Skeletal muscle satellite cell (primary cell): Measurements from ENCODE around the gene C10orf67.

ENCODE experiments used
- H3K27me3 ChIP-seq: 2 replicates; pipeline ENCODE4 v1.7.0; 2013; ENCODE audit warnings: low read length; ENCODE audit not compliant: control insufficient read depth, insufficient read depth
- H3K36me3 ChIP-seq: 2 replicates; pipeline ENCODE4 v1.7.0; 2013; ENCODE audit warnings: mild to moderate bottlenecking, control low read depth, low read length; ENCODE audit not compliant: insufficient read depth
- H3K4me1 ChIP-seq: 2 replicates; pipeline ENCODE4 v1.7.0; 2013; ENCODE audit warnings: low read length; ENCODE audit not compliant: control insufficient read depth, insufficient read depth
- H3K4me2 ChIP-seq: 2 replicates; pipeline ENCODE4 v1.7.0; 2013; ENCODE audit warnings: mild to moderate bottlenecking, low read length
- H3K4me3 ChIP-seq: 2 replicates; pipeline ENCODE4 v1.7.0; 2013; ENCODE audit warnings: low read length
- H3K9ac ChIP-seq: 2 replicates; pipeline ENCODE4 v1.7.0; 2013; ENCODE audit warnings: mild to moderate bottlenecking, low read depth, low read length, moderate library complexity
- H3K9me3 ChIP-seq: replicated peaks from 2 replicates; pipeline ENCODE4 v1.7.0; 2013; ENCODE audit warnings: mild to moderate bottlenecking, control low read depth, low read length

Gene C10orf67

DNA sequence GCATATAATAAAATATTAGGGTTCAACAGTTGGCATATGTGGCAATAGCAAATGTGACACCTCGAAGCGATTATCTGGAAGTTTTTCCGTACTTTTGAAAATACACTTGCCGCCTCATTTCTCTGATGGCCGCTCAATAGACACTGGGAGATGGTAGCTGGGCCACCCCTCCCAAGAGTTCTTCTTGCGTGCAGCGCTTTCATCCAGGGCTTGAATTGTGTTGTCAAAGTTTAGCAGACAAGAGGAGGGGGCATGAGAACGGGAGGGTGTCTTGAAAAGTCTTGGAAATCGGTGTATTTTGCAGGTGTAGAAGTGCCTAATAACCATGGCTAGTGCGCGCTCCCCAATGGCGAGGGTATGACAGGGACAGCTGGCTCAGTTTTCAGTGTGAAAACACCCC is 144.0 kb downstream of the C10orf67 start:
- Histone ChIP-seq H3K27me3 (peaks cover 93% of the 10 kb centered on the region), H3K36me3 (no peaks in the 10 kb centered on the region)

DNA sequence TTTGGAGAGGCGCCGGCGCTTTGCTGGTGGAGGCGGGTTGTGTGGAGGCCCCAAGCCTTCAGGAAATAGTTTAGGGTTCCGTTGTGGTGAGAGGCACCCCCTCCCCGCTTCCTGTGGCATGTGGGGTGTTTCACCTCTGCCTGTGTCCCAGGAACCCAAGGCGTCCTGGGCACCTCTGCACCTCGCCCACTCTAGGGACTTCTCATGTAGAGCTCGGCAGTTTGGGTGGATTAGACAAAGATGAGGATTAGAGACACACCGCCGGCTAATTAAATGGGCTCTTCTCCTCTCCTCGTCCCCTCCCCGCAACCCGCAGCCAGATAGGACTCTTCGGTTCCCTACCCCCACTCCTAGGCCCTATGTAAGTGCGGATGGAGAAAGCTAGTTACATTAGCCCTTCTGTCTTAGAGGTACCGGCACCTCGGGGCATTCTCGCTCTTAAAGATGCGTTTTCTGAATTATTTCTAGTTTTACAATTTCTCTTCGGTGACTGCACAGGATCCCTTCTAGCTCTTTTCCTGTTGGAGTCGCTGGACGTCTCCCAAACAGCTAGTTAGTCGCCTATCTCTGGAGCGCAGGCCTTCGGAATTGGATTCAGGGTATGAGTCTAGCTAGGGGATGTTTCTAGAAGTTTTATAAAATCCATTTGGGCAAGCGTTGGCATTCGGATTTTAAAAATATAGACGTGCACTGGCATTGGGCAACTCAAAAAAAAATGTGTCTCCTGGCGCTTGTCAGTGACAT is 144.7 kb downstream of the C10orf67 start:
- Histone ChIP-seq H3K4me2 (no peak overlapping the region), H3K9me3 (no peaks in the 10 kb centered on the region), H3K9ac (no peak overlapping the region), H3K4me1 (no peaks in the 10 kb centered on the region), H3K4me3 (no peak overlapping the region), H3K36me3 (no peaks in the 10 kb centered on the region), H3K27me3 (peaks cover 97% of the 10 kb centered on the region)

More for the DNA sequence above, 144.0 kb downstream of the C10orf67 start:
- H3K4me2 ChIP-seq = no peak overlapping the region
- no peak overlapping the region for H3K9ac ChIP-seq
- no peak overlapping the region for H3K4me3 ChIP-seq
- no peaks in the 10 kb centered on the region for H3K9me3 ChIP-seq
- no peaks in the 10 kb centered on the region for H3K4me1 ChIP-seq

DNA sequence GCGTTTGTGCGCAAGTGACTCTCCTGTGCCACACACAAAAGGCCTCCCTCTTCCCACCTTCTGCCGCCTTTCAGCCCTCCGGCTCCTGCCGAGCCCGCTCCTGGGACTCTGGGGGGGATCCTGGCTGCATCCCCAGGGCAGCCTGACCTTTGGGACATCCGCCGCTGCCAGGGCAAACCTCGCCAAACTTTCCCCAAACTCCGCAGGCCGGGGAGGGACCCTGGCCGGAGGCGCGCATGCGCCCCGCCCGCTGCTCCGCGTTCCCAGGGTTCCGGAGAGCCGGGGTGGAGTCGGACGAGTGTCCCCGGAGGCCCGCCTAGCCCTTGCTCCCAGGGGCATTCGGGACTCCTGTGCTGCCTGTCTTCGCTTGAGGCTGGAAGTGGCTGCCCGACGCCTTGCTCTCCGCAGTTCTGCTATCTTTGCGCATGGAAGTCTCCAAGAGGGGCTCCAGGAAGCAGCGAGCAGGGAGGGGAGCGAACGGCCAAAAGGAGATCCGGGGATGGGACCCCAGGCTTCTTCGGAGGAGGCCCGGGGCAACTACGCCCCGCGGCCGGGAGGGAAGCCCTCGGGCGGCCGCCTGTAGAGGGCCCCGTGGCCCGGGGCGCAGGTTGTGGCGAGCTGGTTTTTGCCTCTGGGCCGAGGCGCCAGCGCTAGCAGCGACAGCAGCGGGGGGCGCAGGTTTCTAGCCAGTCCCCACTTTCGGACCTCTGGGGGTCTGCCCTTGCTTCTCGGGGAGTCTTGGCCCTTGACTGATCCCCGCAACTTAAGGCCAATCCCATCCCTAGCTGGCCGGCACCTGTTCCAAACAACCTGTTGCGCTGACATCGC is 145.4 kb downstream of the C10orf67 start:
- Histone ChIP-seq H3K4me1 (no peaks in the 10 kb centered on the region), H3K27me3 (peaks cover 97% of the 10 kb centered on the region), H3K36me3 (no peaks in the 10 kb centered on the region)

DNA sequence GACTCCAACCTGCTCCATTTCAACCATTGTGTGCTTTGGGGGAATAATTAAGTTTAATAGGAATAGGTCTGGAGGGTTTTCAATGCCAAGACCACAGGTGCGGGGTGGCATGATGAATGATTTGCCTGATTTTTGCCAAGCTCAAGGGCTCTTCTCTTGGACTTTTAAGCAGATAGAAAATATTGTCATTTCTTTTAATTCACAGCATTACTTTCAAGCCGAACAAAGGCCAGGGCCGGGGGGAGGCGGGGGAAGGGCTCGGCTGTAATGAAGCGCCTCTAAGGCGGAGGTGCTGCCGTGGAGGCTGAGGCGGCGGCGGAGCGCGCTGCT is 146.0 kb downstream of the C10orf67 start:
- Histone ChIP-seq H3K4me1 (no peaks in the 10 kb centered on the region), H3K27me3 (peaks cover 97% of the 10 kb centered on the region)

More for the DNA sequence above, 145.4 kb downstream of the C10orf67 start:
- Histone ChIP-seq H3K9me3 (no peaks in the 10 kb centered on the region), H3K4me3 (no peak overlapping the region), H3K9ac (no peak overlapping the region), H3K4me2 (no peak overlapping the region)

DNA sequence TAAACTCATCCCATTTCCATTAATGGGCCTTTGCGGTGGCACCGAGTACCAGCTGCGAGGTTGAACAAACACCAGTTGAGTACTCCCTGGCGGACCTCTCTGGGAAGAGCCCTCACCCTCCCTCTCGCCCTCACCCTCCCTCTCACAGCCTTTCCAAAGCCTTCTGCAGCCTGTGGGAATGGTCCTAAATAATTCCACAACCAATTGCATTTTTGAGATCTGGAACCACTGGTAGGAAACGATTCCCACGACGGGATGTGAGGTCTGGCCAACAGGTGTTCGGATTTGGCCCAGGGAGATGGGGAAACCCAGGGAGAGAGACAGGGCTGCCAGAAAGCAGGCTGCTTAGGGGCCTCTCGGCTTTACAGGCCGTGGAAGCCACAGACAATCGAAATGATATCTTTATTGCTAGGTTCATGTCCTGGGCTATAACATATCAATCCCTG is 147.2 kb downstream of the C10orf67 start:
- H3K9me3 ChIP-seq = no peaks in the 10 kb centered on the region
- H3K27me3 ChIP-seq = peaks cover 93% of the 10 kb centered on the region
- H3K4me1 ChIP-seq = no peaks in the 10 kb centered on the region
- no peak overlapping the region for H3K4me2 ChIP-seq
- H3K9ac ChIP-seq = no peak overlapping the region
- no peak overlapping the region for H3K4me3 ChIP-seq
- H3K36me3 ChIP-seq = no peaks in the 10 kb centered on the region

More for the DNA sequence above, 146.0 kb downstream of the C10orf67 start:
- Histone ChIP-seq H3K4me3 (no peak overlapping the region), H3K36me3 (no peaks in the 10 kb centered on the region), H3K9ac (no peak overlapping the region), H3K9me3 (no peaks in the 10 kb centered on the region), H3K4me2 (no peak overlapping the region)

DNA sequence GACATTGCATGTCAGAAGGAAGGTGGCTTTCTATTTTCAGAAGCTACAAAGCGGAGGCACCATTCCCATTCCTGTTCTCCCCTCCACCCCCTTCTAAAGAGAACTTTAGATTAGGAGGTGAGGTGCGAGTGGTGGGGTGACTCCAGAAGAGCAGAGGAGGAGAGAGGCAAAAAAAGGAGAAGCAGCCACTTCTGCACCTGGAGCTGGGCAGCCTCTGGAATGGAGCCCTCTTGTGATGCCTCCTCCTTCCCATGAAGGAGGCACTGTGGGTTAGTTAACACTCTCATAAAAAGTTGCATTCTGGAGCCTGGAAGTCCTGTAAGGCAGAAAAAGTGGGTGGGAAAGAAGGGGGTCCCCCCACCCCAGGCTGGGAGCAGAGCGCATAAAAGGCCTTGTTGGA is 147.7 kb downstream of the C10orf67 start:
- Histone ChIP-seq H3K27me3 (peaks cover 91% of the 10 kb centered on the region), H3K4me2 (no peak overlapping the region), H3K9me3 (no peaks in the 10 kb centered on the region), H3K9ac (no peak overlapping the region), H3K36me3 (no peaks in the 10 kb centered on the region), H3K4me3 (no peak overlapping the region), H3K4me1 (no peaks in the 10 kb centered on the region)

DNA sequence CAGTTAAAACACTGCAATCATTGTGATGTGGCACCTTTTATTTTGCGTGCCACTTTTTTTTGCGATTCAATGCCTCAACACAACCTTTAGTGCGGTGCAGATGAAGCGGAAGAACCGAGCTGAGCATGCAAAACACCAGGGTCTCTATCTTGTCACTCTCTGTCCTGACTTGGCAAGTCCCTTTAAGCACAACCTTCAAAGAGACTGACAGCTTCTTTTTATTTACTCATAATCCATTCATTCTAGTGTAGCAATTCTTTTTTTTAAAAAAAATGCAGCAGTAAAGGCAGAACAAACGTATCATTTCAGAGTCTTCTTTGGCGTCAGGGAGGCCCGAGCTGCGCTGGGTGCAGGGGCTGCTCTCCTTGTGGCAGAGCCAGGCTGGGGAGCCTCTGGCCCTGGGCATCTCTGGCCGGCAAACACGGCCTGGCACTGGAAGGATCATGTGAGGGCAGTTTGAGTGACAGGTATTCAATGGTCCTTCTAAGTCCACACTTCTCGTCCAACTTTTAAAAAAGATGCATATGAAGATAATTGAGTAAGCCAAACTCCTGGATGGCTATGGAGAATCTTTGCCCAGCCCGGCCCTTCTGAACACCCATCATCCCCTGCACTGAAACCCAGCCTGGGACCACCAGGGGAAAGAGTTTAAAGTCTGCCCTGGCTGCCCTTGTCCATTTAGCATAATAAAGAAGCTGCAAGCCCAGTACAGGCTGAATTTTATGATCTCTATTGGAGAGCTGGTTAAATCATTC is 148.6 kb downstream of the C10orf67 start:
- Histone ChIP-seq H3K4me3 (no peak overlapping the region), H3K9me3 (no peaks in the 10 kb centered on the region), H3K4me1 (no peaks in the 10 kb centered on the region), H3K9ac (no peak overlapping the region), H3K36me3 (no peaks in the 10 kb centered on the region), H3K27me3 (peaks cover 93% of the 10 kb centered on the region), H3K4me2 (no peak overlapping the region)

DNA sequence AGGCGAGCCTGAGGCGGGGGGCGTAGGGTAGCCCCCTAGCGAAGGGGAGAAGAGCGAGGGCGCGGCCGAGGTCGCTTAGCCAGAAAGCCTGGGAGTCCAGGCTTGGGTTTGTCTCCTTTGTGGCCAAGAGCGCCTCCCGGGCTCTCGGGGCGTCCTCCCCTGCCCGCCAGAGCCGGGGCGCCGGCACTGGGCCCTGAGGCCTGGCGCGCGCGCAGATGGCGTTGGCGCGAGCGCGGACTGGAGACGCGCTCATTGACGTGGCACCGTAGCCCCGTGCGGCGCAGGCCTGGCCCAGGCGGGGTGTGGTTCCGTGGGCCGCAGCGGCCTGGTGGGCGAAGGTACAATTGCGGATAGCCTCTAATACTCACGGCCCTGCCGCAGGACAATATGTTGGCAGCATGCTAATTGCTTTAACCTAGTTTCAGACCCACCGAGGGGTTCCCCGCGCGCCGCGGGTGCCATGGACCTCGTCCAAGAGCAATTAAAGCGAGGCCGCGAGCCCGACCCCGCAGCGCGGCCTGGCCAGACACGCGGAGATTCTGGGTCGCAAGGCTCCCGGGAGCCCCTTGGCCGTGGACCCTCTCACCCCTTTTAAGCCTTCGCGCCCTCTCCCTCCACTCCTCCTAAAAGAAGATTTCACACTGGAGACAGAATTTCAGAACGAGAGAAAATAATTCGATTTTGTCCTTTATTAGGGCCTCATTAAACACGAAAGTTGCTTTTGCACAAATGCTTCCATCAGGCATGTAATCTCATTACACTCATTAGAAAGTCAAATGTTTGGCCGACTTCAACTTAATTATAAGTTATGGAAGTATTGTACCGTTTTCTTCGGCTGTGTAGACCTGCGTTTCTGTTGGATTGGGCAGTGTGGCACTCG is 149.4 kb downstream of the C10orf67 start:
- H3K4me1 ChIP-seq = no peaks in the 10 kb centered on the region
- H3K4me2 ChIP-seq = no peak overlapping the region
- H3K4me3 ChIP-seq = no peak overlapping the region
- H3K9me3 ChIP-seq = no peaks in the 10 kb centered on the region
- peaks cover 93% of the 10 kb centered on the region for H3K27me3 ChIP-seq
- H3K9ac ChIP-seq = no peak overlapping the region
- H3K36me3 ChIP-seq = no peaks in the 10 kb centered on the region

DNA sequence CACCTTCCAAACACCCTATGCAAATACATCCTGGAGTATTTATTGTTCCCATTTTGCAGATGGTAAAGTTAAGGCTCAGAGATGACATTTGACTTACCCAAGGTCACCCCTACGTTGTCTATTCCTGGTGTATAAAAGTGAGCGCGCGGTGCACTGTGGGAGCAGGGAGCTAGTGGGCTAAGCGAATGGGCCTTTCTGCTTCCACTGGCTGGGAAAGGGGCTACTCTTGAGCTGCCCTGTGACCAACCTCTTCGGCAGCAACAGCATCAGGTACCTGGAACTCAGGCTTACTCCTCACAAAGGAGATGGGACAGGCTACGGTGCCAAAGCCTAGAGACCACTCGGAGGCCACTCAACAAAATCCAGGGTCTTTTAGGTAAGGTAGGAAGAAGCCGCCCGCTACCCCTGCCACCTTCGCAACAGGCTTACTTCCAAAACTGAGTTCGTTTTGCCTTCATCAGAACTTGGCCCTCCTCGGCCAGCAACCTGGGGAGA is 150.1 kb downstream of the C10orf67 start:
- H3K4me1 ChIP-seq = no peaks in the 10 kb centered on the region
- H3K36me3 ChIP-seq = no peaks in the 10 kb centered on the region
- H3K9me3 ChIP-seq = no peaks in the 10 kb centered on the region
- H3K9ac ChIP-seq = no peak overlapping the region
- H3K4me3 ChIP-seq = no peak overlapping the region
- H3K4me2 ChIP-seq = no peak overlapping the region
- H3K27me3 ChIP-seq = peaks cover 90% of the 10 kb centered on the region

DNA sequence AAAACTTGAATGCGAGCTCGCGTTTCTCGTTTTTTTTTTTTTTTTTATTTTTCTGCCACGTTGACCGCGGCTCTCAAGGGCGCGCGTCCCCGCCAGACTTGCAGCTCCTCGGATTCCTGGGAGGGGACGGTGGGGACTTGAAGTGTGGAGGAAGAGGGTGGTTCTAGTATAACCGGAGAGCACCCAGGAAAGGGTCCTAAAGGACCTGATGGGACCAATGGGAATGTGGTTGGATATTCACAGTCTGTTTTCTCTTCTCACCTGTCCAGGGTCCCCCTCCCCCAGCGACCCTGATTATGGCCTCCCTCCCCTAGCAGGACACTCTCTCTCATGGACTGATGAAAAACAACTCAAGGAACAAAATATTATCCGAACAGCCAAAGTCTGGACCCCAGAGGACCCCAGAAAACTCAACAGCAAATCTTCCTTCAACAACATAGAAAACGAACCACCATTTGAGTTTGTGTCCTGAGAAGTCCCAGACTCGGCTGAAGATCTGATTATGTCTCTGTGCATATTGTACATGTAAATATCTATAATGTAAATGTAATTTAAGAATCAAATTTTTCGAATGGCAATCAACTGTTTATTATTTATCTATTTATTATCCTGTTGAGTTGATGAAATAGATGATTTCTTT is 151.0 kb downstream of the C10orf67 start:
- H3K27me3 ChIP-seq = peaks cover 90% of the 10 kb centered on the region
- H3K4me2 ChIP-seq = no peak overlapping the region
- H3K9me3 ChIP-seq = no peaks in the 10 kb centered on the region
- H3K9ac ChIP-seq = no peak overlapping the region
- H3K4me1 ChIP-seq = no peaks in the 10 kb centered on the region
- H3K36me3 ChIP-seq = no peaks in the 10 kb centered on the region
- no peak overlapping the region for H3K4me3 ChIP-seq
